HG03460 (cell line): ENCODE results near the gene AFF1.
"Not testable (repeated sequence)": the region's sequence is repeated elsewhere in the genome, so short reads cannot be mapped to it uniquely, and the experiment has no call there.

Source experiments
- ATAC-seq: cut with Tn5 transposase; IDR thresholded peaks from one replicate; pipeline ENCODE4 v1.9.1; 2021; ENCODE audit not compliant: unreplicated experiment

Gene AFF1

GRCh38 chr4:87052615-87053014, 117.8 kb downstream of the AFF1 start:
- no peak for ATAC-seq

GRCh38 chr4:87053176-87053658, 118.4 kb downstream of the AFF1 start:
- ATAC-seq, result no peak

GRCh38 chr4:87053802-87054767, 119.3 kb downstream of the AFF1 start:
- no peak for ATAC-seq

- ATAC-seq, result no peak
These were observed 120.1 kb downstream of the AFF1 start for GRCh38 chr4:87054900-87055299.

- ATAC-seq, result no peak
These were observed 120.5 kb downstream of the AFF1 start for GRCh38 chr4:87055311-87055710.

GRCh38 chr4:87056881-87057280, 122.1 kb downstream of the AFF1 start:
- ATAC-seq, result no peak

GRCh38 chr4:87057835-87058355, 123.1 kb downstream of the AFF1 start:
- ATAC-seq, result no peak

GRCh38 chr4:87058356-87059073, 123.7 kb downstream of the AFF1 start:
- peak; percentile 41 for ATAC-seq

GRCh38 chr4:87060957-87061356, 126.1 kb downstream of the AFF1 start:
- ATAC-seq, result no peak

GRCh38 chr4:87065021-87065420, 130.2 kb downstream of the AFF1 start:
- ATAC-seq, result no peak

- ATAC-seq, result no peak
These were observed 131.8 kb downstream of the AFF1 start for GRCh38 chr4:87066403-87067123.

- no peak for ATAC-seq
These were observed 132.5 kb downstream of the AFF1 start for GRCh38 chr4:87067124-87067885.

GRCh38 chr4:87068583-87069021, 133.8 kb downstream of the AFF1 start:
- ATAC-seq, result no peak

GRCh38 chr4:87069037-87069742, 134.4 kb downstream of the AFF1 start:
- ATAC-seq, result no peak

- no peak for ATAC-seq
These were observed 136.6 kb downstream of the AFF1 start for GRCh38 chr4:87071401-87071800.

GRCh38 chr4:87072545-87072944, 137.7 kb downstream of the AFF1 start:
- not testable (repeated sequence) for ATAC-seq

GRCh38 chr4:87073199-87074120, 138.6 kb downstream of the AFF1 start:
- ATAC-seq, result peak; percentile 89

GRCh38 chr4:87074121-87074488, 139.3 kb downstream of the AFF1 start:
- peak; percentile 32 for ATAC-seq

- no peak for ATAC-seq
These were observed 141.1 kb downstream of the AFF1 start for GRCh38 chr4:87075876-87076275.
